HG03342 (cell line): Measurements from ENCODE around the gene ZP3.
"Not testable (repeated sequence)": the region's sequence is repeated elsewhere in the genome, so short reads cannot be mapped to it uniquely, and the experiment has no call there.

Experiments used
- ATAC-seq: cut with Tn5 transposase; IDR thresholded peaks from one replicate; pipeline ENCODE4 v1.9.1; 2021; ENCODE audit warnings: mild to moderate bottlenecking, moderate library complexity; ENCODE audit not compliant: unreplicated experiment

Gene ZP3

DNA sequence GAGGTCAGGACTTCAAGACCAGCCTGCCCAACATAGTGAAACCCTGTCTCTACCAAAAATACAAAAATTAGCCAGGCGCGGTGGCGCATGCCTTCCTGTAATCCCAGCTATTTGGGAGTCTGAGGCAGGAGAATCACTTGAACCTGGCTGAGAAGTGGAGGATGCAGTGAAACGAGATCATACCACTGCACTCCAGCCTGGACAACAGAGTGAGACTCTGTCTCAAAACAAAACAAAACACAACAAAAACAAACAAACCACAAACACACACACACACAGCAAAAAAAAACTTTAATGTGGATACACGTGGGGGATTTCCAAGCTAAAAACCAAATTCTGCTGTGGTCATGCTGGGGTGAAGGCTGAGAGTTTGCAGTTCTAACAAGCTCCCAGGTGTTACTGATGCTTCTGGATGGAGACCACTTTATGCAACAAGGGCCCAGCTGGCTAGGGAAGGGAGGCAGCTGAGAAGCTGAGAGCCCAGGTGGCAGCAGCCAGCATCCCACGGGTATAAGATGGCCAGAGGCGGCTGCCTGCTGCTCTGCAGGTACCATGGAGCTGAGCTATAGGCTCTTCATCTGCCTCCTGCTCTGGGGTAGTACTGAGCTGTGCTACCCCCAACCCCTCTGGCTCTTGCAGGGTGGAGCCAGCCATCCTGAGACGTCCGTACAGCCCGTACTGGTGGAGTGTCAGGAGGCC lies at the start of gene ZP3:
Gene ZP3 (plus strand): TSS at position 538 of the 699 bp plus-strand sequence. CDS start 15 bp downstream, at position 553.
- ATAC-seq, result peak; percentile 79

DNA sequence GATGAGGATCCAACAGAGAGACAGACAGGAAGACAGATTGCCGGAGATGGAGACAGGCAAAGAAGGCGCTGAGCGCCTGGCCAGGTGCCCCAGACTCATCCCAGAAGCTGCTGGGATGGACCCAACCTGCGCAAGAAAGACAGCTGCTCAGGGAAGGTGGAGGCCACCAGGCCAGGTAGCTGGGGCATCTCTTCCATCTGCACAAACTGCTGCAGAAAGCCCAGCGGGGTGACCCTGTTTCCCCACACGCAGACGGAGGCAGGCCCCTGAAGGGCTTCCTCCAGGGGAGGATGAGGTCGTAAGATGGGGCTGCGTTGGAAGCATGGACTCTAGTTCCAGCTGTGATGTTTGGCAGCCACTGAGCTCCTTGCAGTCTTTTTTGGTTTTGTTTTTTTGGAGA lies 49.5 kb upstream of the ZP3 start:
- ATAC-seq, result no peak

DNA sequence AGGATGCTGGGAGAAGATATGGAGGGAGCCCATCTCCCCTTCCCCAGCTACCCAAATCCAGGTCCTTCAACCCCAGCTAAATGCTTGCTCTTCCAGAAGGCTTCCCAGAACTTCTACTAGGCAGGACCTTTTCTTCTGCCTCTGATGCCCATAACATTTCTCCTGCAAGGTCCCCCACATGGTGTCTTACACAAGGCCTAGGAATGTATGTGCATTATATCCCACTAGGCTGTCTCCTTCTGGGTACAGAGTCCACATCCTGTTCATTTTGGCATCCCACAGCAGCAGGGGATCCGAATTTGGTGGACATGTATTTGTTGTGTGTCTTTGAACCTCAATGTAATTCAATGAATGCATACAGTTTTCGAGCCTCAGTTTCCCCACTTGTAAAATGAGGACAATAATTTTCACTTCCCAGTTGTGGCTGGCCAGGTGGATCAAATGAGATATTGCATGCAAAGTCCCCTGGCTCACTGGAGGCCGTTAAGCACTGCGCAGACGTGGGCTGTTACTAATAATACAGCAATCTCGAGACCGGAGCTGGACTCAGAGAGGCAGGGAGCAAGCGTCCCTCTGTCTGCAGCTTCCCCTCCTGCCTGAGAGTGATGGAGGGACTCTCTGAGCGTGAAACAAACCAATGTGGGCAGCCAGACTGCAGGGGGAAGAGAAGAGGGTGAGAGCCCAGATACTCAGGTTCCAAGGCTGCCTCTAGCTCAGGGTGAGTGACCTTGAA lies 47.4 kb upstream of the ZP3 start:
- no peak for ATAC-seq

DNA sequence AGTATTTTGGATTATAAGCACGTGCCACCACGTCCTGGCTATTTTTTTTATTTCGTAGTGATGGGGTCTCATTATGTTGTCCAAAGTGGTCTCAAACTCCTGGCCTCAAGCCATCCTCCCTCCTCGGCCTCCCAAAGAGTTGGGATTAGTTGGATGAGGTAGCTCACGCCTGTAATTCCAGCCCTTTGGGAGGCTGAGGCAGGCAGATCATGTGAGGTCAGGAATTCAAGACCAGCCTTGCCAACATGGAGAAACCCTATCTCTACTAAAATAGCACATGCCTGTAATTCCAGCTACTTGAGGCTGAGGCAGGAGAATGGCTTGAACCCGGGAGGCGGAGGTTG lies 44.2 kb upstream of the ZP3 start:
- no peak for ATAC-seq

DNA sequence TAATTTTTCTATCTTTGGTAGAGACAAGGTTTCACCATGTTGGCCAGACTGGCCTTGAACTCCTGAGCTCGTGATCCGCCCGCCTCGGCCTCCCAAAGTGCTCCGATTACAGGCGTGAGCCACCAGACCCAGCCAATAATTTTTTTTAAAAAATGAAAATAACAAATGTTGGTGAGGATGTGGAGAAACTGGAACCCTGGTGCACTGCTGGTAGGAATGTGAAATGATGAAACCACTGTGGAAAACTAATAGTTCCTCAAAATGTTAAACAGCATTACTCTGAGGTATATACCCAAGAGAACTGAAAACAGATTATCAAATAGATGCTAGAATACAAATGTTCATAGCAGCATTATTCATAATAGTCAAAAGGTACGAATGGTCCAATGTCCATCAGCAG lies 42.9 kb upstream of the ZP3 start:
- ATAC-seq, result no peak

DNA sequence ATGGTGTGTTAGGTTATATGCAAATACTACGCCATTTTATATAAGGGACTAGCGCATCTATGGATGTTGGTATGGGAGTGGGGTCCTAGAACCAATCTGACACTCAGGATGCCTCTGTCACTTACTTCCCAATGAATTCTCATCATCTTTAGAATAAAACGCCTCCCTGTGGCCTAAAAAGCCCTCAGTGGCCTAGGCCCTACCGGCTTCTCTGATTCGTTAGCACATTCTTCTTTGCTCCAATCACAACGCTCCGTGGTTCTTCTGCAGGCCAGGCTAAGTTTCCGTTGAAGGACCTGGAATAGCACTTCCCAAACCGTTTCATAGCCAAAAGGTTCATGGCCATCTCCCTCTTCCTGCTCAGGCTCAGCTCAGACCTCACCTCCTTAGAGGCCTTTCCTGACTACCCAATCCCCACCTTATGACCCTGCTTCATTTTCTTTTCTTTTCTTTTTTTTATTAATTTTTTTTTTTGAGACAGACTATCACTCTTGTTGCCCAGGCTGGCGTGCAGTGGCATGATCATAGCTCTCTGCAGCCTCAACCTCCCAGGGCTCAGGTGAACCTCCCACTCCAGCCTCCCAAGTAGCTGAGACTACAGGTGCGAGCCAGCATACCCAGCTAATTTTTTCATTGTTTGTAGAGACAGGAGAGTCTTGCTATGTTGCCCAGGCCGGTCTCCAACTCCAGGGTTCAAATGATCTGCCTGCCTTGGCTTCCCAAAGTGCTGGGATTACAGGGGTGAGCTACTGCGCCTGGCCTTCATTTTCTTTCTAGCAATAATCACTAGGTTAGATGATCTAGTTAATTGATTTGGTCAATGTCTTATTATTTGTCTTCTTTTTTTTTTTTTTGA lies 41.4 kb upstream of the ZP3 start:
- ATAC-seq, result no peak

DNA sequence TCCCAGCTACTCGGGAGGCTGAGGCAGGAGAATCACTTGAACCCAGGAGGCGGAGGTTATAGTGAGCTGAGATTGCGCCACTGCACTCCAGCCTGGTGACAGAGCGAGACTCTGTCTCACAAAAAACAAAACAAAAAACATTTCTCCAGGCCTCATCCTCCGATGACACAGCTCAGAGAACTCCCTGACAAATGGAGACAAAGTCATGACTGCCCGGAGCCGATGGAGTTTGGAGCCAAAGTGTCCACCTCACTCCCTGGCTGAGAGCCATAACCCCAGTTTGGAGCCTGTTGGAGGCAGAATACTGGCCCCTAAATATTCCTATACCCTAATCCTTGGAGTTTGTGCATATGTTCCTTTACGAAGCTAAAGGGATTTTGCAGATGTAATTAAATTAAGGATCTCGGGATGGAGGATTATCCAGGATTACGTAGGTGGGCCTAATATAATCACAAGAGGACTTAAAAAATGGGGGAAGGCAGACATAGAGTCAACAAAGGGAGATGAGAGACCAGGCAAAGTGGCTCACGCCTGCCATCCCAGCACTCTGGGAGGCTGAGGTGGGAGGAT lies 38.0 kb upstream of the ZP3 start:
- ATAC-seq, result no peak

DNA sequence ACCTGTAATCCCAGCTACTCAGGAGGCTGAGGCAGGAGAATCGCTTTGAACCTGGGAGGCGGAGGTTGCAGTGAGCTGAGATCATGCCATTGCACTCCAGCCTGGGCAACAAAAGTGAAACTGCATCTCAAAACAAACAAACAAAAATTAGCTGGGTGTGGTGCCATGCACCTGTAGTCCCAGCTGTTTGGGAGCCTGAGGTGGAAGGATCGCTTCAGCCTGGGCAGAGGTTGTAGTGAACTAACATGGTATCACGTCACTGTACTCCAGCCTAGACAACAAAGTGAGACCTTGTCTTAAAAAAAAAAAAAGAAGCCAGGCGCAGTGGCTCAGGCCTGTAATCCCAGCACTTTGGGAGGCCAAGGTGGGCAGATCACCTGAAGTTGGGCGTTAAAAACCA lies 37.0 kb upstream of the ZP3 start:
- ATAC-seq, result not testable (repeated sequence)

DNA sequence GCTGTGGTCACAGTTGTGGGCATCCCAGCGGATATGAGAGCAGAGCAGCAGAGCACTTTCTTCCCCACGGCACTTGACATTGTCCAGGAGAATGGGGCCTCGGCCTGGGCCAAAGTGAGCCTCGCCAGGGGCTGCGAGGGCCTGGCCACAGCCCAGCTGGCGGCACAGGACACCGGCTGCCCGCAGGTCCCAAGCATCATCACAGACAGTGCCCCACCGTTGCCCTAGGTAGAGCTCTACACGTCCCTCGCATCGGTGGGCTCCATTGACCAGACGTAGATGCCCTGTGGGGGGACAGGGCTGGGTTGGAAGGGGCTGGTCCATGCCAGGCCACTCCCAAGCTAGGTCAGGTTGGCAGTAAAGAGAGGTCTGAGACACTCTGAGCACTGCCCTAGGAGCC lies 34.7 kb upstream of the ZP3 start:
- no peak for ATAC-seq

DNA sequence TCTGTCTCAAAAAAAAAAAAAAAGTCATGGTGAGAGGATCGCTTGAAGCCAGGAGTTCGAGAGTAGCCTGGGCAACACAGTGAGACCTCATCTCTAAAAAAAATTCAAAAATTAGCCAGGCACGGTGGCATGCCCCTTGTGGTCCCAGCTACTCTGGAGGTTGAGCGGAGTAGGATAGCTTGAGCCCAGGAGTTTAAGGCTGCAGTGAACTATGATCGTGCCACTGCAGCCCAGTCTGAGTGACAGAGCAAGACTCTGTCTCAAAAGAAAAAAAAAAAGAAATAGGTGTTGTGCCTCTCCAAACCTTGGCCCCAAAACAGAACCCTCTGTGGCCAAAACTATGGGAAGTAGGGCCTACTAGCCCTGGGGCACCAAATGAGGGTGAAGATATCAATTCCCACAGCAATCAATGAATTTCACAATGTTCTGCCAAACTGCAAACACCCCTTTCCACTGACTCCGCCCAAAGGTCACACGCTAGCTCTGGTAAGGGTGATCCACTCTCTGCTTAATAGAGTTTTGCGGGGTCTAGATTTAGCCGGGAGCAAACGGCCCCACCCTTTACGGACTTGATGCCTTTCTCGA lies 32.1 kb upstream of the ZP3 start:
- no peak for ATAC-seq

DNA sequence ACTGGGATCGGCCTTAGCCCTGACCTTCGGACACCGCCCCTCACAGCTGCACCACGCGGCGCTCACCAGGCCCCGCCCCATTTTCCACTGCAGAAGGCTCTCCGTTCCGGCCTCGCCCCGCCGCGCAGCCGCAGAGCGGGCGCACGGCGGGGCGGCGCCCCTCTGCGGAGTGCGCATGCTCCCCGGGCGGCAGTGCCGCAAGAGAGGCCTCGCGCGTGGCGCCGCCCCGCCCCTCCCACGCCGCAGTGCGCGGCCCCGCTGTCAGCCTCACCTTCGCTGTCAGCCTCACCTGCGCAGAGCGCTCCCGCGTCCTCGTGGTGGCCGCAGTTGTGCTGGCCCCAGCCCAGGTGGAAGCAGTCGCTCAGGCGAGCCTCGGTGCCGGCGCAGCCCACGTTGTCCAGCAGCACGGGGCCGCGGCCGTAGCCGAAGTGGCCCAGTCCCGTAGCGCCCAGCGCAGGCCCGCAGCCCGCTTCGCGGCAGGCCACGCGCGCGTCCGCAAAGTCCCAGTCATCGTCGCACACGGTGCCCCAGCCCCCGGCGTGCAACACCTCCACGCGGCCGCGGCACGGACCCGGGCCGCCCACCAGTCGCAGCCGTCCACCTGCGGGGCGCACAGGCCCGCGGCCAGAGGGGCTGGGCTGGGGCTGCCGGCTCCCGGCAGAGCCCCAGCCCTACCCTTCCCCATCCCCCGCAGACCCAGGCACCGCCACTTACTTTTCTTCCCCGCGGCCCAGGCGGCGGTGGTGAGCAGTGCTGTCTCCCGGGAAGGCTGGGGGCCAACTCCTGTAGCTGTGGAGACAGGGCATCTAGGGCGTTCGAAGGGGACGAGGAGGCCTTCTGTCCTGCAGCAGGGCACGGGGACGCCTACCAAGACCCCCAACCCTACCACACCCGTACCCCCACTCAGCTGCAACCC lies 31.4 kb upstream of the ZP3 start:
- ATAC-seq, result peak; percentile 79

DNA sequence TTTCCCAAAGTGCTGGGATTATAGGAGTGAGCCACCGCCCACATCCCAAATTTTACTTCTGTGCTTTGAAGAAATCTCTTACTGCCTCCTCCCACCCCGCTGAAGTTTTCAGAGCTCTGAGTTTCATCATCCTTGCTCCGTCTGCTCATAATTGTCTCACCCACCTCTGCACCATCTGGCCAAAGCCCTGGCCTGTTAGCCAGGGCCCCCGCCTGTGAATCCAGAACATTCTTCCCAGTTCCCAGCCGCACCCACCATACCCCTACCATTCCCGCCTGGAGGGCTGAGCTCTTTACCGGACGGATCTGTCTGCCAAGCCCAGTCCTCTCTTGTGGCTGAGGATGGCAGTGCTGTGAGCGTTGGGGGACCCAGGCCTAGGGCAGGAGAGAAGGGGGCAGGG lies 29.8 kb upstream of the ZP3 start:
- ATAC-seq, result no peak

DNA sequence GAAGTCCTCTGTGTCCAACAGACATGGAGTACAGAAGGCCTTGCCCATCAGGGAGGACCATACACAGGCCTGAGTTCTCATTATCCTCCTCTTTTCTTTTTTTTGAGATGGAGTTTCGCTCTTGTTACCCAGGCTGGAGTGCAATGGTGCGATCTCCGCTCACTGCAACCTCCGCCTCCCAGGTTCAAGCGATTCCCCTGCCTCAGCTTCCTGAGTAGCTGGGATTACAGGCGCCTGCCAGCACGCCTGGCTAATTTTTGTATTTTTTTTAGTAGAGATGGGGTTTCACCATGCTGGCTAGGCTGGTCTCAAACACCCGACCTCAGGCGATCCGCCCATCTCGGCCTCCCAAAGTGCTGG lies 29.2 kb upstream of the ZP3 start:
- not testable (repeated sequence) for ATAC-seq

DNA sequence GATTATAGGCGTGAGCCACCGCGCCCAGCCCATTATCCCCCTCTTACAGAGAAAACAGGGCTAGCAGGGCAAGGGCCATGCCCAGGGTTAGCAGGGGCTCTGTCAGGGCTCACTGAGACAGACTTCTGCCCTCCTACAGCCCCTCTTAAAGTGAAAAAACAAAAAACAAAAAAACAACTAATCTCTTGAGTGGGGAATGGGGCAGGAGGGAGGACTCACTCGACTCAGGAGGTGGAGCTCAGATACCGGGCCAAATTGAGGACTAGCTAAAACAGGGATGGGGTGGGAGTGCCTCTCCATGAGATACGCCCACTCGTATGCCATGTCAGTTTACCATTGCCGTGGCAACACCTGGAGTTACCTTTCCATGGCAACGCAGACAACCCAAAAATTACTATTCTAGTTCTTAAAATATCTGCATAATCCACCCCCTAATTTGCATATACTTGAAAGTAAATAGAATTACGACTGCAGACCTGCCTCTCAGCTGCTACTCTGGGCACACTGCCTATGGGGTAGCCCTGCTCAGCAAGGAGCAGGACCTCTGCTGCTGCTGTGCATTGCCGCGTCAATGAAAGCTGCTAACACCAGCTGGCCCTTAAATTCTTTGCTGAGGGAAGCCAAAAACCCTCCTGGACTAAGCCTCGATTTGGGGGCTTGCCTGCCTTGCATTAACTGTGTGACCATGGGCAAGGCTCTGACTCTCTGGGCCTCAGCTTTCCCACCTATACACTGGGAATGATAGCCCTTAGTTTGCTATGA lies 28.6 kb upstream of the ZP3 start:
- no peak for ATAC-seq

DNA sequence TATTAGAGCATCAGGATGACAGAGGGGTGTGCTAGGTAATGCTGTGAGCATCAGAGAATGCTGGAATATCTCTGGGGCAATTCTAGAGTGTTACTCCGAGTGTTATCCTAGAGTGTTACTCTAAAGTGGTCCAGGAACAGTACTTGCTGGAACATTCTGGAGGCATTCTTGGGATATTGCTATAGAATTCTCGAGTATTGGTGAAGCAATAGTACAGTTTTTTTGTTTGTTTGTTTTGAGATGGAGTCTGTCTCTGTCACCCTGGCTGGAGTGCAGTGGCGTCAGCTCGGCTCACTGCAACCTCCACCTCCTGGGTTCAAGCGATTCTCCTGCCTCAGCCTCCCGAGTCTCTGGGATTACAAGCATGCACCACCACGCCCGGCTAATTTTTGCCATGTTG lies 27.9 kb upstream of the ZP3 start:
- no peak for ATAC-seq

DNA sequence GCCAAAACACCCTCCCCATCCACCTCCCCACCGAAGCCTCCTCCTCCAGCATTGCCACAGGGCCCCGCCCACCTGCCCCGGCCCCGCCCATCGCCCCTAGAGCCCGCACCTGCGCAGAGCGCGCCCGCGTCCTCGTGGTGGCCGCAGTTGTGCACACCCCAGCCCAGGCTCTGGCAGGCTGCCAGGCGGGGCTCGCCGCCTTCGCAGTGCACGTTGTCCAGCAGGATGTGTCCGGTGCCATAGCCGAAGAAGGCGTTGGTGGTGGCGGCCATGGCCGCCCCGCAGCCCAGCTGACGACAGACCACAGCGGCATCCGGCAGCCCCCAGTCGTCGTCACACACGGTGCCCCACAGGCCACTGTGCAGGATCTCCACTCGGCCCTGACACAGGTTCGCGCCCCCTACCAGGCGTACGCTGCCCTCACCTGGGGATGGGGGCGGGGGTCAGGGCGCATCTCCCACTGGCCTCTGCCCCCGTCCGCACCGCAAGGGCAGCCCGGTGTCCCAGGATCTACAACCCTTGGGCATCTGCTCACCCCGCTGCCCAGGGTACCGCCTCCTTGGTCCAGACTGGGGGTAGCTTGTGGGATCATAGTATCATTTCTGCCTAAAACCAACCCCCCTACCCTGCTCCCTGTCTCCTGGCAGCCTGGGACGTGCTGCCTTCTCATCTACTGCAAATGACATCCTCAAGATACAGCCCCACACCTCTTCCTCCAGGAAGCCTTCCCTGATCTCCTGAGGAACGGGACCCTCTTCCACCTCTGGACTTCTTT lies 27.2 kb upstream of the ZP3 start:
- ATAC-seq, result no peak

DNA sequence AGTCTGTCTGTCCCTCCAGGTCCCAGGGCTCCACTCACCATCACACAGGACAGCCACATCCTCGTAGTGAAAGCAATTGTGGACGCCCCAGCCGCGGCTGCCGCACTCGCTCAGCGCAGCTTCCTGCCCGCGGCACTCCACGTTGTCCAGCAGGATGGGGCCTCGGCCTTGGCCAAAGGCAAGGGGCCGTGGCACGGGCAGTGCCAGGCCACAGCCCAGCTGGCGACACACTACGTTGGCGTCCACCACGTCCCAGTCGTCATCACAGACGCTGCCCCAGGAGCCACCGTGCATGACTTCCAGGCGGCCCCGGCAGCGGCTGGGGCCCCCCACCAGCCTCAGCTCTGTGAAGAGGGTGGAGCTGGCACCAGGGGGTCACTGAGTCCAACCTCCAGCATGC lies 24.5 kb upstream of the ZP3 start:
- ATAC-seq, result no peak

DNA sequence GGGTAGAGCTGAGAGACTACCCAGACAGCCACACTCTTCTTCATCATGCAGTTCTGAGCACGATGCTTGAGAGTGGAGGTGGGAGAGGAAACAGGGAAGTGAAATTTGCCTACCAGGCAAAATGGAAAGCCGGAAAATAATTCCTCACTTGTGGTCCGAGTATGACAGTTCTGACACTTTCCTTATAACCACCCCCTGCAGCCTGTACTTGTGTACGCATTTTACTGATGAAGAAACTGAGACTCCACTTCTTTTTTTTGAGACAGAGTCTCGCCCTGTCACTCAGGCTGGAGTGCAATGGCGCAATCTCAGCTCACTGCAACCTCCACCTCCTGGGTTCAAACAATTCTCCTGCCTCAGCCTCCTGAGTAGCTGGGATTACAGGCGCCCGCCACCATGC lies 21.7 kb upstream of the ZP3 start:
- not testable (repeated sequence) for ATAC-seq
